Measurements from ENCODE around the gene MXD4.
"Not testable (repeated sequence)": the region's sequence is repeated elsewhere in the genome, so short reads cannot be mapped to it uniquely, and the experiment has no call there.

The MXD4 gene

GRCh38 chr4:2249526-2250356 is 12.2 kb downstream of the MXD4 start:
- DNase-seq: peak; percentile 27

DNA sequence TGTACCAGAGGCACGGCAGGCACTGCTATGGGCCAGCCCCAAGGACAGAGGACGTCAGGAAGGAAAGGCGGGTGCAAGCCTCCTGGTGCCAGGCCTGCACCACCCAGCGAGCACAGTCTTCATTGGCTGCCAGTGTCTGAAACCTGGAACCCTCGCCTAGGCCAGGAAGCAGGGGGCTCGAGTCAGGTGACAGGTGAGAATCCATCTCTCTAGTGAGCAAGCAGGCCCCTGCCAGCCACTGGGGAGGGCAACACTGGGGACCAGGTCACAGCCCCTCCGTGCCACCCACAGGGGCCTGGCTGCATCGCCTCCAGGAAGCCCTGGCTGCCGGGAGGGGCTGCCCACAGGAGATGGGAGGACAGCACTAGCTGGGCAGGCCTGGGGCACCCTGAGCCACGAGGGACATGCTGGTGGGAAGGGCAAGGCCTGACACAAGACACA is 13.1 kb downstream of the MXD4 start:
- DNase-seq: peak; percentile 17

DNA sequence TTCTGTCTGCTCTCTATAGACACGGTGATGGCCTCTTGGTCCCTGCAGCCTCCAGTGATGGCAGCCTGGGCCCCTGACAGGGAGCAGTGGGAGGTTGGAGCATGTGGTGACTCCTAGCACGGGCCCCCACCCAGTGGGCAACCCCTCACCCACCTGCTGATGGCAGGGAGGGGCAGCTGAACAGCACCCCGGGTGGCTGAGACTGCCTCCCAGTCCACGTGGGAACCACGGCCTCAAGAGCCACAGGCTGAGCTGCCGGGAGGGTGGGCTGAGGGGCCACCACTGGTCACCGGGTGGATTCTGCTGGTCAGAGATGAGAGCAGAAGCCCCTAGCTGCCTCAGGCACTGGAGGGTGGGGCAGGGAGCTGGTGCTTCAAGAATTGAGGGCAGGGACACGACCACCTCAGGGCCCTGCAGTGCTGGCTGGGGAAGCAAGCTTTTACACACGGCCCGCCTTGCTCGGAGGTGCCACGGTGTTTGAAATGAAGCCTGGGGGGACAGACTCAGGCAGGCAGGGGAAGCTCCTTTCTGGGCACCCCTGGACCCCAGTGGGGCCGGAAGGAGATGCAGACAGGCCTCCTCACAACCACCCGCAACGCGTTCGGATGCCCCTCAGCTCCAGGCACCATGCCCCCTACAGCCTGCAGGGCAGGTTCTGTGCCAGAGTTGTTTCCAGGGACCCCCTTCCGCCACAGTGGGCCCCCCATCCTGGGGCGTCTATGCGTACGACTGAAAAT is 13.7 kb downstream of the MXD4 start:
- no peak for DNase-seq

DNA sequence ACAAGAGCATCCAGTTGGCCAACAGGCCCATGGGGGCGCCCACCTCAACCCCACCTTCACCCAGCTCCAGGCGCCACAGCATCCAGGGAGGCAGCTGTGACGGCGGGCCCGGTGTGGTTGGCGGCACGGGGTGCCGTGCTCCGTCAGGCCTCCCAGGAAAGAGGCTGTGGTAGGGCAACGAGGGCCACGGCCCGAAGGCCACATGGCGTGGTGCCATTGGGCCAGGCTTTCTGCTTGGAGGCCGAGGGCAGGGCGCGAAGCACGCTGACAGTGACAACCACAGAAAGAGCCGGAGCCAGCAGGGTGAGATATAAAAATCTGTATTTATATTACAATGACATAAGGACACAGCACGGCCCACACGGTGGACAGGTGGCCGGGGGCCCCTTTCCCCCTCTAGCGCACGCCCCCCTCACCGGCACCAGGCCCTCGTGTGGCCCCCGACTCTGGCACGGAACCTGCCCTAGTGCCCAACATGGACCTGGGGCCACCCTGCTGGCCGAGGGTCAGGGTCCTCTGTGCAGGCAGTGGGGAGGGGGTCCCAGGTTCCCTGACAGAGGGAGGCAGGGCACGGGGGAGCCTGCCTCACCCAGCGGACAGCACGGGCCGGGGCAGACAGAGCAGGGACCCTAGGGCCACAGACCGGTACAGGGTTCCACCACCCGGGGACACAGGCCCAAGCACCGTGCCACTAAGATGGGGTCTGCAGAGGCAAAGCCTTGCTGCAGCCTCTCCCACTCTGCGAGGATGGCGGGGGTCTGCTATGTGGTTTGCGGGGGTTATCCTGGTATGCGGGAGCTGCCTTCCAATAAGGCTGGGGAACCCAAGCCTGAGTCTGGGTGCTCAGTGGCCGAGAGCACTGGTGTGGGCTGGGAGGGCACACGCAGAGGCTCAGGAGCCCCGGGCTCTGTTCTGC is 14.5 kb downstream of the MXD4 start:
- DNase-seq: no peak

- DNase-seq: peak; percentile 38
Measured at GRCh38 chr4:2246384-2247127, 15.4 kb downstream of the MXD4 start.

- DNase-seq: no peak
Measured at GRCh38 chr4:2245787-2246275, 16.1 kb downstream of the MXD4 start.

GRCh38 chr4:2245057-2245786 is 16.7 kb downstream of the MXD4 start:
- DNase-seq: no peak

- DNase-seq: peak; percentile 70
Measured at GRCh38 chr4:2243681-2244380, 18.1 kb downstream of the MXD4 start.

DNA sequence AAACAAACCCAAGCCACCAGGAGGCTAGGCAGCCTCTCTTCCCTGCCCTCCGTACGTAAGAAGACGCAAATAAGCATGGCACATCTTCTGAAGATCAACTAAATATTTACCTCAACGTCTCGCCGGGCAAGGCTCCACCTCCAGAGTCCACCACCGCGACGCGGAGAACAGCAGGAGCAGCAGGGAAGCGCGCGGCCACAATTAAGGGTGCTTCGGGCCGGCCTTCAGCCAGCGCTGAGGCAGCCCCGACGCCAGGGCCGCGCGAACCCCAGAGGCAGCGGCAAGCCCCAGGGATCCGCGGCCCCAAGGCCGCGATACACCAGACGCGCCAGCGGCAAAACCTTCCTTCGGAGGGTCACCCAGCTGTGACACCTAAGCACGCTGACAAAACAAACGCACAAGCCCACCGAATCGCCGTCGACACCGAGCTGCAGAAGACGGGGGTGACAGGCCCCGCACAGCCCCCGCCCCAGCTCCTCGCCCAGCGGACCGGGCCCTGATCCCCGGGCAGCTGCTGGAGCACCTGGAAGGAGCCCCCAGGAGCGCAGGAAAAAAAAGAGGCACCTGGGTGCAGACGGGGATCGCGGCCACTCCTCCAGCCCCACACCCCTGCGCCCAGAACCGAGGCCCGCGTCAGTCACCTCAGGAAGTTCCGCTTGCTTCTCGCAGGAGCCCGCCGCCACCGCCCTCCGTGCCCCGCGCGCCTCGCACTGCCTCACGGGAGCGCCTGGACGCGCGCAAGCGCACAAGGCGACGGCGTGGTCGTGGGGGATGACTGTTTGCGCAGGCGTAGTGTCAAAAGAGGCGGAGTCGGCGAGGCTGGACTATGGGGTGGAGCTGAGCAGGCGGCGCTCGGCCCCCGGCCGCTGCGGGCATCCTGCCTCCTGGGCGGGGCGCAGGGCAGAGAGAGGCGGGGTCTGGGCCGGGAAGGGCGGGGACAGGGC is 20.2 kb downstream of the MXD4 start, which contains the start of the genes HAUS3 and POLN:
Gene HAUS3, minus strand, starts transcription at position 712 of the 944 bp plus-strand sequence. CDS start 1,175 bp downstream, outside the sequence.
Gene POLN, minus strand, starts transcription at position 712 of the 944 bp plus-strand sequence. CDS start 12,890 bp downstream, outside the sequence.
- DNase-seq: peak; percentile 99

GRCh38 chr4:2241003-2241402 is 20.9 kb downstream of the MXD4 start:
- no peak for DNase-seq

DNA sequence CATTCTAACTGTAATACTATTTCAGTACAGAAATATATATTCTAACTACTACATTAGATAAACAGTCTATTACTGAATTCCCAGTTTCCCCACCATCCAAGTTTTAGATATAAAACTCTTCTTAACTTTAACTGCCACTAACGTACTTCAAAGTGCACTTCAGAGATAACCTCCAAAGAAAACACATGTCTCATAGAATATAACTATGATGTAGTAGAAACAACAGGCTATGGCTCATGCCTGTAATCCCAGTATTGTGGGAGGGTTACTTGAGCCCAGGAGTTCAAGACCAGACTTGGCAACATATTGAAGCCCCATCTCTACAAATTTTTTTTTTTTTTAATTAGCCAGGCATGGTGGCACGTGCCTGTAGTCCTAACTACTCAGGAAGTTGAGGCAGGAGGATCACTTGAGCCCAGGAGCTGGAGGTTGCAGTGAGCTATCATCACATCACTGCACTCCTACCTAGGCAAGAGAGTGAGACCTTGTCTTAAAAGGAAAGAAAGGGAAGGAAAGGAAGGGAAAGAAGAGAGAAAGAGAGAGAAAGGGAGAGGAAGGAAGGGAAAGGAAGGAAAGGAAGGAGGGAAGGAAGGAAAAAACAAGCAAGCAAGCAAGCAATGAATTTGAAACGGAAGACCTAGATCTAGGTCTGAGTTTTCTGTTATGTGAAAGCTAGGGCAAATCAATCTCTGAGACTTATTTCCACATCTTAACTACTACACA is 24.8 kb downstream of the MXD4 start:
- DNase-seq: no peak

DNA sequence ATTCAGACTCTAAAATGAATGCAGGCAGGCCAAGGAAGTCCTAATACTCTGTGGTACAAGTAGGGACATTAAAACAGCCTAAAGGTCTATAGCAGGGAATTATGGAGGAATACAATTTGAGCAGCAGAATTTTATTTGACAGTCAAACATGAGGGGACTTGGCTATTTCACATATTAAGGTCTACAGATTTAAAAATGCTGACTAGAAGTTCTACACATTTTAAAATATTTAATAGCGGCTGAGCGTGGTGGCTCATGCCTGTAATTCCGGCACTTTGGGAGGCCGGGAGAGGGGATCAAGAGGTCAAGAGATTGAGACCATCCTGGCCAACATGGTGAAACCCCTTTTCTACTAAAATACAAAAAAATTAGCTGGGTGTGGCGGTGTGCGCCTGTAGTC is 30.8 kb downstream of the MXD4 start:
- no peak for DNase-seq

- no peak for DNase-seq
Measured at GRCh38 chr4:2226261-2226660, 35.6 kb downstream of the MXD4 start.

- no peak for DNase-seq
Measured at GRCh38 chr4:2222838-2223237, 39.1 kb downstream of the MXD4 start.

DNA sequence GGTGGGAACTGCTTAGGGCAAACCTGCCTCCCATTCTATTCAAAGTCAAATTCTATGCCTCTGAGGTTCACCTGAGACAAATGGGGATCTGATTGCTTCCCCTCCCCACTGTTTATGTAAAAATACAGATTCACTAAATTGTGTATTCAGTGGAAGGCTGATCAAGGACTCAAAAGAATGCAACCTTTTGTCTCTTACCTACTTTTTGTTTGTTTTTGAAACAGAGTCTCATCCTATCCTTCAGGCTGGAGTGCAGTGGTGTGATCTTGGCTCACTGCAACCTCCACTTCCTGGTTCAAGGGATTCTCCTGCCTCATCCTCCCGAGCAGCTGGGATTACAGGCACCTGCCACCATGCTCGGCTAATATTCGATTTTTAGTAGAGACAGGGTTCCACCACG is 40.5 kb downstream of the MXD4 start:
- DNase-seq: not testable (repeated sequence)

- peak; percentile 74 for DNase-seq
Measured at GRCh38 chr4:2220016-2220630, 41.8 kb downstream of the MXD4 start.

GRCh38 chr4:2219233-2219760 is 42.6 kb downstream of the MXD4 start:
- no peak for DNase-seq

DNA sequence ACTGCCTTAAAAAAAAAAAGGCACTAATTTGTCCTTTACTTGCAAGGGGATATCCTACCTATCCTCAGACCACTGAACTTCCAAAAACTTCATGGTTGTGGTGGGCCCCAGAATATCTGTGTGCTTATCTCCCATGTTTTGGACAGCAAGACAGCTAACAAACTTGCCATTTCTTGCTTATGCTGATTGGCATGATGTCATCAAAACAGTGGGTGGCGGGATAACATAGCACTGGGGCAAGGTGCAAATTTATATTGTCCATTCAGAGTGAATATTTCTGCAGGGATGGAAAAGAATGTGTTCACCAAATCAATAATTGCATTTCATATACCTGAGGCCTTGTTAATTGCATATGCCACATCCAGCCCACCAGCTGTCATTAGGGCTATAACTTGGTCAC is 43.5 kb downstream of the MXD4 start:
- no peak for DNase-seq

All from left hindlimb (tissue), 1 donor.